WI38 (cell line): Measurements from ENCODE around the gene SLBP.

Experiments
- H3K4me3 ChIP-seq: 2 replicates; pipeline ENCODE4 v1.5.1; 2011; ENCODE audit warnings: low read depth, mild to moderate bottlenecking, control low read depth, low read length
- CTCF ChIP-seq: IDR thresholded peaks from 2 replicates; pipeline ENCODE4 v1.5.1; 2012; ENCODE audit warnings: low read depth, mild to moderate bottlenecking, control low read depth, low read length

SLBP gene

GRCh38 chr4:1712216-1713002, at the start of gene SLBP:
Gene SLBP, minus strand, starts transcription at chr4:1712319. Its CDS starts 131 bp downstream, at chr4:1712188.
- H3K4me3 ChIP-seq, result peak within 1 kb of the TSS; percentile 87
- no peak for TF ChIP-seq CTCF

- H3K4me3 ChIP-seq, result no peak overlapping the region
- TF ChIP-seq CTCF, result no peak
These were observed 49.1 kb upstream of the SLBP start for GRCh38 chr4:1761130-1761689.

- no peak for TF ChIP-seq CTCF
- no peak overlapping the region for H3K4me3 ChIP-seq
These were observed 48.5 kb upstream of the SLBP start for GRCh38 chr4:1760521-1761071.

GRCh38 chr4:1759818-1760223, 47.7 kb upstream of the SLBP start:
- TF ChIP-seq CTCF, result no peak

GRCh38 chr4:1759170-1759817, 47.2 kb upstream of the SLBP start:
- no peak for TF ChIP-seq CTCF
- H3K4me3 ChIP-seq, result no peak overlapping the region

More at GRCh38 chr4:1759818-1760223, 47.7 kb upstream of the SLBP start:
- no peak overlapping the region for H3K4me3 ChIP-seq

- TF ChIP-seq CTCF, result no peak
- H3K4me3 ChIP-seq, result no peak overlapping the region
These were observed 46.4 kb upstream of the SLBP start for GRCh38 chr4:1758306-1759121.
